ENCODE results near the gene SAT1. TPM values are rescaled to one million over a fixed set of nuclear protein-coding genes. Genes with fewer than 3 reads are reported as not detected.
"Not testable (repeated sequence)": the region's sequence is repeated elsewhere in the genome, so short reads cannot be mapped to it uniquely, and the experiment has no call there.

SAT1 gene
- total RNA-seq: 10 to 100 TPM; 35.9 to 37.1 TPM

- CTCF ChIA-PET: interaction anchor here (1.0 to 3.7 kb wide), 2 partner anchors 119 to 120 kb away, joined by 3 to 19 read pairs; no protein-coding TSS in a partner anchor
- POLR2A ChIA-PET: interaction anchor here (0.9 to 1.2 kb wide), 5 partner anchors 40 to 271 kb away, joined by 3 to 4 read pairs (median 3); partner anchors contain the start of gene ACOT9
These were observed at the start of gene SAT1 for GRCh38 chrX:23782863-23783588. Gene SAT1 (plus strand): TSS chrX:23783173. CDS start chrX:23783352, 179 bp downstream.

- POLR2A ChIA-PET: no interaction called here
- CTCF ChIA-PET: interaction anchor here (1.1 kb wide), 1 partner anchor 166 kb away, joined by 5 read pairs; no protein-coding TSS in a partner anchor
These were observed 46.9 kb upstream of the SAT1 start for GRCh38 chrX:23736030-23736429.

GRCh38 chrX:23737413-23737812 lies 45.6 kb upstream of the SAT1 start:
- CTCF ChIA-PET: interaction anchor here (0.5 kb wide), 1 partner anchor 53 kb away, joined by 3 read pairs; no protein-coding TSS in a partner anchor
- POLR2A ChIA-PET: no interaction called here

- ChIA-PET POLR2A (interaction anchor here (1.1 kb wide), 1 partner anchor 40 kb away, joined by 3 read pairs; the partner anchor contains the start of gene SAT1), CTCF (no interaction called here)
These were observed 40.7 kb upstream of the SAT1 start for GRCh38 chrX:23742174-23742696.

GRCh38 chrX:23742697-23743622 lies 40.0 kb upstream of the SAT1 start, which contains the start of gene ACOT9:
Gene ACOT9 (minus strand): TSS chrX:23743276. CDS start chrX:23743144, 132 bp downstream.
- POLR2A ChIA-PET: interaction anchor here (0.7 to 1.1 kb wide), 2 partner anchors 35 to 40 kb away, joined by 3 to 4 read pairs; partner anchors contain the start of gene SAT1
- CTCF ChIA-PET: no interaction called here

GRCh38 chrX:23743623-23743971 lies 39.4 kb upstream of the SAT1 start:
- POLR2A ChIA-PET: interaction anchor here (0.7 to 1.1 kb wide), 2 partner anchors 34 to 39 kb away, joined by 3 to 4 read pairs; partner anchors contain the start of gene SAT1
- CTCF ChIA-PET: not testable (repeated sequence)

- ChIA-PET CTCF (no interaction called here), POLR2A (interaction anchor here (0.7 kb wide), 1 partner anchor 42 kb away, joined by 7 read pairs; no protein-coding TSS in a partner anchor)
These were observed 37.2 kb upstream of the SAT1 start for GRCh38 chrX:23745786-23746185.

- ChIA-PET POLR2A (no interaction called here), CTCF (no interaction called here)
These were observed 33.8 kb upstream of the SAT1 start for GRCh38 chrX:23749129-23749528.

- ChIA-PET POLR2A (no interaction called here), CTCF (no interaction called here)
These were observed 33.4 kb upstream of the SAT1 start for GRCh38 chrX:23749576-23749975.

- ChIA-PET POLR2A (no interaction called here), CTCF (no interaction called here)
These were observed 30.1 kb upstream of the SAT1 start for GRCh38 chrX:23752740-23753415.

GRCh38 chrX:23754664-23755063 lies 28.3 kb upstream of the SAT1 start:
- CTCF ChIA-PET: no interaction called here
- POLR2A ChIA-PET: no interaction called here

- CTCF ChIA-PET: interaction anchor here (1.1 kb wide), 1 partner anchor 146 kb away, joined by 4 read pairs; no protein-coding TSS in a partner anchor
These were observed 26.8 kb upstream of the SAT1 start for GRCh38 chrX:23756165-23756564.

GRCh38 chrX:23759821-23760220 lies 23.2 kb upstream of the SAT1 start:
- POLR2A ChIA-PET: no interaction called here
- CTCF ChIA-PET: no interaction called here

More at GRCh38 chrX:23756165-23756564, 26.8 kb upstream of the SAT1 start:
- POLR2A ChIA-PET: no interaction called here

- CTCF ChIA-PET: no interaction called here
- POLR2A ChIA-PET: no interaction called here
These were observed 18.6 kb upstream of the SAT1 start for GRCh38 chrX:23764188-23764984.

- CTCF ChIA-PET: no interaction called here
- POLR2A ChIA-PET: no interaction called here
These were observed 17.5 kb upstream of the SAT1 start for GRCh38 chrX:23765449-23765848.

GRCh38 chrX:23765868-23766267 lies 17.1 kb upstream of the SAT1 start:
- CTCF ChIA-PET: no interaction called here
- POLR2A ChIA-PET: no interaction called here

- POLR2A ChIA-PET: no interaction called here
- CTCF ChIA-PET: interaction anchor here (0.9 kb wide), 1 partner anchor 14 kb away, joined by 3 read pairs; no protein-coding TSS in a partner anchor
These were observed 16.1 kb upstream of the SAT1 start for GRCh38 chrX:23766650-23767551.

GRCh38 chrX:23770142-23770541 lies 12.8 kb upstream of the SAT1 start:
- ChIA-PET POLR2A (no interaction called here), CTCF (no interaction called here)

All from activated CD8-positive, alpha-beta memory T cell treated with anti-CD3 and anti-CD28 coated beads for 36 hours (primary cell).